Esophagus squamous epithelium (tissue), 5 donors: ENCODE measurements around the gene TMEM141. TPM values are rescaled to one million over a fixed set of nuclear protein-coding genes. Genes with fewer than 3 reads are reported as not detected.
"Not testable (repeated sequence)": the region's sequence is repeated elsewhere in the genome, so short reads cannot be mapped to it uniquely, and the experiment has no call there.

Experiments
- DNase-seq: peaks from one replicate; lab custom pipeline; 2025; lab: John Stamatoyannopoulos, UW
- H3K27ac ChIP-seq, 4 donors: fragments of 200-600 bp; sonication (generic); one replicate each; pipeline ENCODE4 v1.5.1; 2016 to 2019; ENCODE audit warnings: mild to moderate bottlenecking in 1 of 4
- H3K27me3 ChIP-seq, 4 donors: fragments of 200-600 bp; sonication (generic); 1 replicate in 3 of 4; 2 replicates in 1 of 4; pipeline versions ENCODE4 v1.5.1 to v1.6.0; 2017 to 2021; ENCODE audit warnings: antibody characterized with exemption in 1 of 4
- H3K36me3 ChIP-seq, 3 donors: fragments of 200-600 bp; sonication (generic); one replicate each; pipeline ENCODE4 v1.5.1; 2016 to 2019
- H3K4me1 ChIP-seq, 3 donors: fragments of 200-600 bp; sonication (generic); one replicate each; pipeline ENCODE4 v1.5.1; 2017 to 2019
- H3K4me3 ChIP-seq, 4 donors: fragments of 200-600 bp; sonication (generic); 1 replicate in 3 of 4; 2 replicates in 1 of 4; pipeline ENCODE4 v1.5.1; 2016 to 2019; ENCODE audit warnings: mild to moderate bottlenecking in 2 of 4, moderate library complexity in 1 of 4
- H3K9me3 ChIP-seq, 3 donors: fragments of 200-600 bp; sonication (generic); one replicate each; pipeline ENCODE4 v1.5.1; 2016 to 2019
- POLR2A ChIP-seq, 4 donors: fragments of 450-650 bp; IDR thresholded peaks; one replicate each; pipeline ENCODE4 v1.6.1; 2017; ENCODE audit warnings: antibody characterized with exemption in 4 of 4, mild to moderate bottlenecking in 4 of 4, moderate library complexity in 3 of 4
- WGBS, 2 donors: methylation state at CpG; one replicate each; pipeline ENCODE4 v1.1.5; 2018; 5-methylcytosine and 5-hydroxymethylcytosine counted together
- intact Hi-C: fragments of 100-400 bp; cut with DNase I; formaldehyde crosslinking; loops from one replicate; pipeline ENCODE4 v1.15.0; 2022
- total RNA-seq, 4 donors: library from RNA; depleted of rRNA; stranded (reverse); fragments of >200 nt; gene quantifications; one replicate each; pipeline ENCODE4 v1.1.0, GENCODE V29; 2016
- TF ChIP-seq, protein P1 (sequence below), 6 experiments: fragments of 450-650 bp in 4 of 6; fragments of 200-600 bp in 2 of 6; sonication (generic) in 2 of 6; IDR thresholded peaks; one replicate each; pipeline ENCODE4 v1.5.1; 2016 to 2019; ENCODE audit warnings: antibody characterized with exemption in 6 of 6, mild to moderate bottlenecking in 4 of 6, moderate library complexity in 4 of 6
- donor health status: DM: yes; HTN: yes; CAD: no.

Gene TMEM141
- total RNA-seq, 4 donors from 2014 or later: 109 to 129 (median 123) TPM

DNA sequence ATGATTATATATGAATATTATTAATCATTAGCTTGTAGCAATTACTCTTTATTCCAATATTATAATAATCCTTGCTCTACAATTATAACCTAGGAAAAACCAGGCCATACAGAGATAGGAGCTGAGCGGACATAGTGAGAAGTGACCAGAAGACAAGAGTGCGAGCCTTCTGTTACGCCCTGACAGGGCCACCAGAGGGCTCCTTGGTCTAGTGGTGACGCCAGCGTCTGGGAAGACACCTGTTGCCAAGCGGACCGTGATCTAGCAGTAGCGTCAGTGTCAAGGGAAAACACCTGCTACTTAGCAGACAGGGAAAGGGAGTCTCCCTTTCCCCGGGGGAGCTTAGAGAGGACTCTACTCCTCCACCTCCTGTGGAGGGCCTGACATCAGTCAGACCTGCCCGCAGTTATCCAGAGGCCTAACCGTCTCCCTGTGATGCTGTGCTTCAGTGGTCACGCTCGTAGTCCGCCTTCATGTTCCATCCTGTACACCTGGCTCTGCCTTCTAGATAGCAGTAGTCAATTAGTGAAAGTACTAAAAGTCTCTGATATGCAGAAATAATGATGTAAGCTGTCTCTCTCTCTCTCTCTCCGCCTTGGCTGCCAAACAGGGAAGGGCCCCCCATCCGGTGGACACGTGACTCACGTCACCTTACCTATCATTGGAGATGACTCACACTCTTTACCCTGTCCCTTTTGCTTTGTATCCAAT lies 24.6 kb upstream of the TMEM141 start:
- H3K9me3 ChIP-seq, H3K27ac ChIP-seq, H3K4me3 ChIP-seq, DNase-seq, H3K36me3 ChIP-seq, intact Hi-C loops: not testable (repeated sequence)
- Histone ChIP-seq H3K27me3 (peaks cover 0 to 67% (median 5%) of the 10 kb centered on the region in 4 donors), H3K4me1 (peaks cover 0 to 10% (median 0%) of the 10 kb centered on the region in 3 donors)
- 15 to 27% methylated on average over 14 to 16 of the region's 18 CpGs for WGBS, 2 donors
- TF ChIP-seq, protein P1, sequence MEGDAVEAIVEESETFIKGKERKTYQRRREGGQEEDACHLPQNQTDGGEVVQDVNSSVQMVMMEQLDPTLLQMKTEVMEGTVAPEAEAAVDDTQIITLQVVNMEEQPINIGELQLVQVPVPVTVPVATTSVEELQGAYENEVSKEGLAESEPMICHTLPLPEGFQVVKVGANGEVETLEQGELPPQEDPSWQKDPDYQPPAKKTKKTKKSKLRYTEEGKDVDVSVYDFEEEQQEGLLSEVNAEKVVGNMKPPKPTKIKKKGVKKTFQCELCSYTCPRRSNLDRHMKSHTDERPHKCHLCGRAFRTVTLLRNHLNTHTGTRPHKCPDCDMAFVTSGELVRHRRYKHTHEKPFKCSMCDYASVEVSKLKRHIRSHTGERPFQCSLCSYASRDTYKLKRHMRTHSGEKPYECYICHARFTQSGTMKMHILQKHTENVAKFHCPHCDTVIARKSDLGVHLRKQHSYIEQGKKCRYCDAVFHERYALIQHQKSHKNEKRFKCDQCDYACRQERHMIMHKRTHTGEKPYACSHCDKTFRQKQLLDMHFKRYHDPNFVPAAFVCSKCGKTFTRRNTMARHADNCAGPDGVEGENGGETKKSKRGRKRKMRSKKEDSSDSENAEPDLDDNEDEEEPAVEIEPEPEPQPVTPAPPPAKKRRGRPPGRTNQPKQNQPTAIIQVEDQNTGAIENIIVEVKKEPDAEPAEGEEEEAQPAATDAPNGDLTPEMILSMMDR (IDR thresholded peaks at IDR 0.05): peak in 2 of 6 experiments; percentile 6 to 25

DNA sequence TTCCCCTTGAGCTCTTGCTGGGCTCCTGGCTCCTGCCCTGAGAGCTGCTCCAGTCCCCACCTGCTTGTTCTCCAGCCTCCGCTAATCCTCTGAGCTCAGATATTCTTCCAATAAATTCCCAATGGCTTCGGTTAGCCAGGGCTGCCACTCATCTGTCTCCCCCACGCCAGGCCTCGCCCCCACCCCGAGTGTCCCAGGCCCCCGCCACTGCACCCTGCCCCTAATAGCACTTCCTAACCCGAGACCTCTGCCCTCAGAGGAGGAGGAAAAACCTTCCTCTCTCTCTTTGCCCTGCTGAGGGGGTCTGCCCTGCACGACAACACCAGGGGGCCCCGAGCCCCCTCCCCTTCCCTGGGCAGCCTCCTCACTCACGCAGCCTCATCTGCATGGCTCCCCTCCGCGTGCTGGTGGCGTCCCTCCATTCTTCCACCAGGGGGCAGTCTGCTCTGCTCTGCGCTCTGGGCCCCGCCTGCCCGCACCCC lies 21.4 kb upstream of the TMEM141 start:
- peaks cover 0 to 36% (median 0%) of the 10 kb centered on the region in 4 donors for H3K27me3 ChIP-seq

DNA sequence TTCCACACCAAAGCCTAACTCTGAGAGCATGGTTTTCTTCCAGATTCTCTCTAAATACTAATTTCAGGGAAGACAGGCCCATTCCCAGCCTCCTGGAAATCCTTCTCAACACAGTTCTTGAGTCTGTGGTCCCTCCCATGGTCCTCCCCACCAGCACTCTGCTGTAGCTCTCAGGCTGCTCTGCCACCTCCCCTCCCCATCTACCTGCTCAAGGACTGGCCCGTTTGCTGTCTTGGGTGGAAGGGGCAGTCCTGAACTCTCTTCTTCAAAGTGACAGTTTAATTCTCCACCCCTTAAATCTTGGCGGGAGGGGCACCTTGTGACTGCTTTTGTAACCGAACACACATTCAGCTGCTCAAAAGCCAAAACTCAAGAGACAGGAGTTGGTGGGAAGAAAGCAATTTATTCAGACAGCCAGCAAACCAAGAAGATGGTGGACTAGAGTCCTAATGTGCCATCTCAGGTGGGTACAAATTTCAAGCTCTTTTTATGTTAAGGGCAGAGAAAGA lies 19.2 kb upstream of the TMEM141 start:
- Histone ChIP-seq H3K36me3 (no peaks in the 10 kb centered on the region), H3K4me3 (no peak overlapping the region), H3K9me3 (peaks cover 0 to 8% (median 0%) of the 10 kb centered on the region in 3 donors), H3K27me3 (peaks cover 0 to 18% (median 0%) of the 10 kb centered on the region in 4 donors), H3K27ac (no peak overlapping the region), H3K4me1 (peaks cover 0 to 4% (median 0%) of the 10 kb centered on the region in 3 donors)
- intact Hi-C loops: no loop called here
- no peak for DNase-seq
- no peak for TF ChIP-seq POLR2A (IDR thresholded peaks at IDR 0.05)
- TF ChIP-seq, protein P1 (IDR thresholded peaks at IDR 0.05): no peak
- WGBS, 2 donors: 20 to 69% methylated on average over 1 to 3 of the region's 3 CpGs

More for the DNA sequence above, 21.4 kb upstream of the TMEM141 start:
- intact Hi-C loops: no loop called here
- WGBS, 2 donors: 16 to 20% methylated on average over 7 to 15 of the region's 16 CpGs
- no peak for DNase-seq
- Histone ChIP-seq H3K4me3 (no peak overlapping the region), H3K9me3 (peaks cover 0 to 8% (median 0%) of the 10 kb centered on the region in 3 donors), H3K4me1 (peaks cover 0 to 4% (median 0%) of the 10 kb centered on the region in 3 donors), H3K36me3 (no peaks in the 10 kb centered on the region), H3K27ac (no peak overlapping the region)
- TF ChIP-seq, protein P1 (IDR thresholded peaks at IDR 0.05): peak in 5 of 6 experiments; percentile 15 to 38 (median 18)
- TF ChIP-seq POLR2A (IDR thresholded peaks at IDR 0.05): no peak

DNA sequence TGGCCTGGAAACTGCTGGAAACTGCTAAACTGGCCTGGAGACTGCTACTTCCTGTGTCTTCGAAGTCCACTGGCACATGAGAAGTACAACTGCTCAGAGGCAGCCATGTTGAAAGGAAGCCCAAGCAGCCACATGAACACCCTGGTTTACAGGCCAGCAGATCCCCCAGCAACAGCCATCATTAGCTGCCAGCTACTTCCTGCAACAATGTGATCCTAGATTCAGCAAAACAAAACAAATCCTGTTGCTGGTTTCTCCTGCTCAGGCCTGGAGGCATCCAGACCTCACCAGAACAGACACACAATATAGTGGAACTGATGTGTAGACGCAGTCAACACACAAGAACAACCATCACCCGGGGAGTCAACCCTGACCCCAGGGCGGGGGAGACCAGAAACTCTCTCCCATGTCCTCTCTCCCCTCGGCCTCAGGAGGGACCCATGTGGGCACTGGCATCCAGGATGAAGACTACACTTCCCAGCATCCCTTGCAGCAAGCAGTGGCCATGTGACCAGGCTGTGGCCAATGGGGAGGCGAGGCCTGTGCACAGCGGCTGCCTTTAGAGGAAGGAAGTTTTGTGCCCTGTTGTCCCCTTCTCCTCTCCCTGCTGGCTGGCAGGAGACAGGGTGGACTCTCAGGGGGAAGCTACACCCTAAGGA lies 17.6 kb upstream of the TMEM141 start:
- TF ChIP-seq, protein P1 (IDR thresholded peaks at IDR 0.05): no peak
- no peak for TF ChIP-seq POLR2A (IDR thresholded peaks at IDR 0.05)
- intact Hi-C loops: no loop called here
- H3K27ac ChIP-seq: no peak overlapping the region
- WGBS, 2 donors: 40 to 55% methylated on average over 1 to 2 of the region's 7 CpGs
- H3K9me3 ChIP-seq: peaks cover 0 to 8% (median 0%) of the 10 kb centered on the region in 3 donors
- H3K27me3 ChIP-seq: peaks cover 0 to 4% (median 0%) of the 10 kb centered on the region in 4 donors
- H3K4me1 ChIP-seq: peaks cover 0 to 4% (median 0%) of the 10 kb centered on the region in 3 donors
- H3K36me3 ChIP-seq: no peaks in the 10 kb centered on the region
- H3K4me3 ChIP-seq: no peak overlapping the region
- DNase-seq: no peak
